ENCODE results near the gene MBD3L1.

MBD3L1 gene

GRCh38 chr19:8832132-8833021 is at the start of gene MBD3L1, which contains the start of gene ZNF558:
Gene MBD3L1 (plus strand): TSS chr19:8832377. CDS start chr19:8842679, 10,302 bp downstream.
Gene ZNF558 (minus strand): TSS chr19:8832304. CDS start chr19:8822659, 9,645 bp downstream.
- peak; percentile 99 for DNase-seq (ENCODE audit: low read depth)

GRCh38 chr19:8794823-8795222 is 37.4 kb upstream of the MBD3L1 start:
- DNase-seq (ENCODE audit: low read depth): no peak

GRCh38 chr19:8806661-8807060 is 25.5 kb upstream of the MBD3L1 start:
- DNase-seq (ENCODE audit: low read depth): no peak

- DNase-seq (ENCODE audit: low read depth): peak; percentile 14
Measured at GRCh38 chr19:8811315-8812172, 20.6 kb upstream of the MBD3L1 start.

- no peak for DNase-seq (ENCODE audit: low read depth)
Measured at GRCh38 chr19:8814176-8814575, 18.0 kb upstream of the MBD3L1 start.

GRCh38 chr19:8815780-8816179 is 16.4 kb upstream of the MBD3L1 start:
- no peak for DNase-seq (ENCODE audit: low read depth)

- no peak for DNase-seq (ENCODE audit: low read depth)
Measured at GRCh38 chr19:8820234-8820633, 11.9 kb upstream of the MBD3L1 start.

- DNase-seq (ENCODE audit: low read depth): no peak
Measured at GRCh38 chr19:8821748-8822241, 10.4 kb upstream of the MBD3L1 start.

GRCh38 chr19:8826371-8826770 is 5.8 kb upstream of the MBD3L1 start:
- DNase-seq (ENCODE audit: low read depth): no peak

- DNase-seq (ENCODE audit: low read depth): no peak
Measured at GRCh38 chr19:8827277-8827676, 4.9 kb upstream of the MBD3L1 start.

GRCh38 chr19:8831373-8831772 is 804 bp upstream of the MBD3L1 start:
- peak; percentile 4 for DNase-seq (ENCODE audit: low read depth)

GRCh38 chr19:8831832-8832131 is 395 bp upstream of the MBD3L1 start:
- no peak for DNase-seq (ENCODE audit: low read depth)

- DNase-seq (ENCODE audit: low read depth): no peak
Measured at GRCh38 chr19:8835446-8835845, 3.3 kb downstream of the MBD3L1 start.

GRCh38 chr19:8835877-8836276 is 3.7 kb downstream of the MBD3L1 start:
- no peak for DNase-seq (ENCODE audit: low read depth)

GRCh38 chr19:8840708-8841107 is 8.5 kb downstream of the MBD3L1 start:
- DNase-seq (ENCODE audit: low read depth): no peak

GRCh38 chr19:8846819-8847218 is 14.6 kb downstream of the MBD3L1 start:
- DNase-seq (ENCODE audit: low read depth): no peak

- no peak for DNase-seq (ENCODE audit: low read depth)
Measured at GRCh38 chr19:8849232-8849631, 17.1 kb downstream of the MBD3L1 start.

- no peak for DNase-seq (ENCODE audit: low read depth)
Measured at GRCh38 chr19:8850488-8850887, 18.3 kb downstream of the MBD3L1 start.

- no peak for DNase-seq (ENCODE audit: low read depth)
Measured at GRCh38 chr19:8858260-8858659, 26.1 kb downstream of the MBD3L1 start.

GRCh38 chr19:8866344-8866743 is 34.2 kb downstream of the MBD3L1 start:
- no peak for DNase-seq (ENCODE audit: low read depth)

- no peak for DNase-seq (ENCODE audit: low read depth)
Measured at GRCh38 chr19:8877854-8878705, 45.9 kb downstream of the MBD3L1 start.
